HG03354 (cell line): ENCODE measurements around the gene TAF5.
"Not testable (repeated sequence)": the region's sequence is repeated elsewhere in the genome, so short reads cannot be mapped to it uniquely, and the experiment has no call there.

ENCODE experiments used
- ATAC-seq: cut with Tn5 transposase; IDR thresholded peaks from one replicate; pipeline ENCODE4 v1.9.1; 2021; ENCODE audit warnings: mild to moderate bottlenecking; ENCODE audit not compliant: unreplicated experiment, poor library complexity, severe bottlenecking

Gene TAF5

DNA sequence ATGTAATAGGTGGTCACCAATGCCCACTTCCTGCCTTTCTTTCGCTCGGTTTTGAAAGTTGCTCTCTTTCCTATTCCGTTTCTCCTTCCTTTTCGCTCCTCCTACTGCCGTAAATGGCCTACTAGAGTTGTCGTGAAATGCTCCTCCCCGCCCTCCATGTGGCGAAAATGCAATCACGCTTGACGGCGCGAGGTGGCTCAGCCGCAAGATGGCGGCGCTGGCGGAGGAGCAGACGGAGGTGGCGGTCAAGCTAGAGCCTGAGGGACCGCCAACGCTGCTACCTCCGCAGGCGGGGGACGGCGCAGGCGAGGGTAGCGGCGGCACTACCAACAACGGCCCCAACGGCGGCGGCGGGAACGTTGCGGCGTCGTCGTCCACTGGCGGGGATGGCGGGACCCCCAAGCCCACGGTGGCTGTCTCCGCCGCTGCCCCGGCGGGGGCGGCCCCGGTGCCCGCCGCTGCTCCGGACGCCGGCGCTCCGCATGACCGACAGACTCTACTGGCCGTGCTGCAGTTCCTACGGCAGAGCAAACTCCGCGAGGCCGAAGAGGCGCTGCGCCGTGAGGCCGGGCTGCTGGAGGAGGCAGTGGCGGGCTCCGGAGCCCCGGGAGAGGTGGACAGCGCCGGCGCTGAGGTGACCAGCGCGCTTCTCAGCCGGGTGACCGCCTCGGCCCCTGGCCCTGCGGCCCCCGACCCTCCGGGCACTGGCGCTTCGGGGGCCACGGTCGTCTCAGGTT lies at the start of gene TAF5:
TAF5 (plus strand) TSS at position 195 of the 737 bp plus-strand sequence; CDS start at position 209, 14 bp downstream.
- ATAC-seq: peak; percentile 69

DNA sequence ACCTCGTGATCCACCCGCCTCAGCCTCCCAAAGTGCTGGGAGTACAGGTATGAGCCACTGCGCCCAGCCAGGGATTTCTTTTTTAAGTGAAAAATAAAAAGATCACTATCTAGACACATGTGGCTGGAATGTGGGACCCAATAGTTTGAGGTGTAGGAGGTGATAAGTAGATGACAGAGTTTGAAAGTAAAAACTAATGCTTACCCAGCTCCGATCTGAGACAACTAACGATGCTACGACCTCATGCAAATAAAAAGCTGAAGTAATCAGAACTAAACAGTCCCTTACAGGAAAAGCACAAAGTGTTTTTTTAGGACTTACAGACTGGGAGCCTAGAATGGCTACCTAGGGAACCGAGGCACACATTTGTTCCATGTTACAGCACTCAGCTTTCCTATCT lies 39.9 kb upstream of the TAF5 start:
- no peak for ATAC-seq

GRCh38 chr10:103333934-103334520 lies 33.7 kb upstream of the TAF5 start:
- ATAC-seq: no peak

GRCh38 chr10:103334567-103334966 lies 33.2 kb upstream of the TAF5 start:
- ATAC-seq: no peak

DNA sequence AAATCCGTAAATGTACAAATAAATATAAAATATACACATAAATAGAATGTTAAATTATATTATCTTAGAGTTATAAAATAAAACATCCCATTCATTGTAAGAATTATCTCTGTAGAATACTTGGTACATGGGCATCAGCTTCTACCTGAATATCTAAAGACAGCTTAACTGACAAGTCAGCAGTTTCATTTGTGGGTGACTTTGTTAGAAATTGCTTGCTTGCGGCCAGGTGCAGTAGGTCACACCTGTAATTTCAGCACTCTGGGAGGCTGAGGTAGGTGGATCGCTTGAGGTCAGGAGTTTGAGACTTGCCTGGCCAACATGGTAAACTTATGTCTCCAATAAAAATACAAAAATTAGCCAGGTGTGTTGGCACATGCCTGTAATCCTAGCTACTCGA lies 31.4 kb upstream of the TAF5 start:
- ATAC-seq: no peak

DNA sequence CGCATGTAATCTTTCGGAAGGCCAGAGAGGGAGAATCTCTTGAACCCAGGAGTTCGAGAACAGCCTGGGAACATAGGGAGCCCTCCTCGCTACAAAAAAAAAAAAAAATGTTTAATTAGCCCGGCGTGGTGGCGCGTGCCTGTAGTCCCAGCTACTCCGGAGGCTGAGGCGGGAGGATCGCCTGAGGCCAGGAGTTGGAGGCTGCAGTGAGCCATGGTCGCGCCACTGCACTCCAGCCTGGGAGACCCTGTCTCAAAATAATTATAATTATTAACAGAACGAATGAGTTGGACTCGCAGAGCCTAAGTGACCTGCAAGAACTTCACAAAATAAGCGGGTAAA lies 17.6 kb upstream of the TAF5 start:
- ATAC-seq: no peak

DNA sequence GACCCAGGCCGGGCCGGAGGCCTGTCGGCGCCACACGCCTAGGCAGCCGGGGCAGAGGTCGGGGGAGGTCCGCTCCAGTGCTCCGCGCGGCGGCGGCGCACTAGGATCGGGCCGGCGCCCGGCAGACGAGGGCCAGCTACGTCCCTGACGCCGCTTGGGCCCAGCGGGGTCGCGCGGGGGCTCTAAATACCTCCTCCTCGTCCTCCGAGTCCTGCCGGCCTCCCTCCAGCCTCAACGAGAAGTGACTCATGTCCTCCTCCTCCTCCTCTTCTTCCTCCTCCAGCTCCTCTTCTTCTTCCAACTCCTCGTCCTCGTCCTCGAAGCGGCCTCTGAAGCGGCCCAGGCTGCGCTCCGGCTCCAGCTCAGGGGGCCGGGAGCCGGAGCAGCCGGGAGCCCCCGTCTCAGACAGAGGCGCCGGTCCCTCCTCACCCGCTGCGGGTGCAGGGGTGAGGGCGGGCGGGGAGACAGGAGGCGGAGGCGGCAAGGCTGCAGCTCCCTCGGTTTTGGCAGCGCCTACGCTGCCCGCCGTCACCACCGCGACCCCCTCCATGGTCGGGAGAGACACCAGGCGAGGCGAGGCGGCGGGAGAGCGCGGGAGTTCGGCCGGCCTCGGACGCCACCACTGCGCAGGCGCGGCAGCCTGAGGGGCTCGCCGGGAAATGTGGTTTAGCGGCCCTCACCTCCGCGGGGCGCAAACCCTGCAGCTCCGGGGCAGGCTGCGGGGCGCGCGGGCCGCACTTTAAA lies 17.1 kb upstream of the TAF5 start, which contains the start of gene PCGF6:
PCGF6 (minus strand) TSS at position 624 of the 744 bp plus-strand sequence; CDS start at position 550, 74 bp downstream.
- ATAC-seq: peak; percentile 77

DNA sequence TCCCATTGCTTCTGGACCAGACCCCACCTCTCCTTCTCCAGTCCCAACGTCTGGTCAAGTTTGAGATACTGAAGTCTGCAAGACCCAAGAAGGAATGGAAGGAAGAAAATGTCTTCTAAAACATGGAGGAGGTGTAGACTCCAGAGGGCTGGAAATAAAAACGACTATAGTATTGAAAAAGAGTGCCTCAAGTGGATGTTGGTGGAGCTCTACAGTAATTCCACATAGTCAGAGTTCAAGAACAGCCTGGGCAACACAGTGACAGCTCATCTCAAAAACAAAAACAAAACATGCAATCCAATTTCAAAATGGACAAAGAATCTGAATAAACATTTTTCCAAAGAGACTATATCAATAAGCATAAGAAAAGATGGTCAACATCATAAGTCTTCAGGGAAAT lies 14.5 kb upstream of the TAF5 start:
- no peak for ATAC-seq

GRCh38 chr10:103354567-103354966 lies 13.2 kb upstream of the TAF5 start:
- ATAC-seq: not testable (repeated sequence)

DNA sequence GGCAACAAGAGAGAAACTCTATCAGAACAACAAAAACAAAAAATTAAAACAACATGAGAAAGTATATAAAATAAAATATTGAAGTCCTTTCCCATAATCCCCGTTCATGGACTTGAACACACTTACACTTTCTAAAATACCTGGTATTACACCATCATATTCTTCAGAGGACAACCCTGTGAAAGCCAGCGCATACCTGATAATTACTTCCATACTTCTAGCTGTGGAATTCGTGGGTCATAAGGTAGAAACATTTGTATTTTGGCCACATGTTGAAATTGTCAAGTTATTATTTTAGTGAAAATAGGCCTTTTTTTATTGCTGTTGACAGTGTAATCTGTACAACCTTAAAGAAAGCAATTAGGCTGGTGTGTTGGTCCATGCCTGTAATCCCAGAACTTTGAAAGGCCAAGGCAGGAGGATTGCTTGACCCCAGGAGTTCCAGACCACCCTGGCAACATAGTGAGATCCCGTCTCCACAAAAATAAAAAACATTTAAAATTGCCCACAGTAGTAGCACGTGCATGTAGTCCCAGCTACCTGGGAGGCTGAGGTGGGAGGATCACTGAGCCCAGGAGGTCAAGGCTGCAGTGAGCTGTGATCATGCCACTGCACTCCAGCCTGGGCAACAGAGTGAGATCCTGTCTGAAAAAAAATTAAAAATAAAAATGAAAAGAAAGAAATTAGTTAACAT lies 11.7 kb upstream of the TAF5 start:
- ATAC-seq: no peak

DNA sequence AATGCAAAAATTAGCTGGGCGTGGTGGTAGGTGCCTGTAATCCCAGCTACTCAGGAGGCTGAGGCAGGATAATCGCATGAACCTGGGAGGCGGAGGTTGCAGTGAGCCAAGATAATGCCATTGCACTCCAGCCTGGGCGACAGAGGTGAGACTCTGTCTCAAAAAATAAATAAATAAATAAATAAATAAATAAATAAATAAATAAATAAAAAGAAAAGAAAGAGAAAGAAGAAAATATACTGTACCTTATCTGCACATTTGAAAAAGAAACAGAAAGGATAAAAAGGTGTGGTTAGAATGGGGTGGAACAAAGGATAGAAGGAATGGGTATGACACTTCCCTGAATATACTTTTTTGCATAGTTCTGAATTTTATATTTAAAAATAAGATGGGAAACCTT lies 8.3 kb upstream of the TAF5 start:
- ATAC-seq: not testable (repeated sequence)

- not testable (repeated sequence) for ATAC-seq
These were observed 7.0 kb upstream of the TAF5 start for GRCh38 chr10:103360791-103361190.

DNA sequence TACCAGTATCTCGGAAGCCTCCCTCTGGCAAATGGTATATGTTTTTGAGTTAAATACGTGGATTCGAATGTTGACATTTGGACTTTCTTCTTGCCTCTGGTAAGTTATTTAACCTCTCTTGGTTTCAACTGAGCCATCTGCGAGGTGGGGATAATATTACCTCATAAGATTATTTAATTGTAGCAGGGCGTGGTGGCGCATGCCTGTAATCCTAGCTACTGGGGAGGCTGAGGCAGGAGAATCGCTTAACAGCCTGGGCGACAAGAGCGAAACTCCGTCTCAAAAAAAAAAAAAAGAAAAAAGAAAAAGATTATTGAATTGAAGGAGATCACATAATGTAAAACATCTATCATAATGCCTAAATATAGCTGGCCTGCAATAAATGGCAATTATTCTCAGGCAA lies 396 bp upstream of the TAF5 start:
- ATAC-seq: no peak

- no peak for ATAC-seq
These were observed 5.8 kb downstream of the TAF5 start for GRCh38 chr10:103373544-103373943.

DNA sequence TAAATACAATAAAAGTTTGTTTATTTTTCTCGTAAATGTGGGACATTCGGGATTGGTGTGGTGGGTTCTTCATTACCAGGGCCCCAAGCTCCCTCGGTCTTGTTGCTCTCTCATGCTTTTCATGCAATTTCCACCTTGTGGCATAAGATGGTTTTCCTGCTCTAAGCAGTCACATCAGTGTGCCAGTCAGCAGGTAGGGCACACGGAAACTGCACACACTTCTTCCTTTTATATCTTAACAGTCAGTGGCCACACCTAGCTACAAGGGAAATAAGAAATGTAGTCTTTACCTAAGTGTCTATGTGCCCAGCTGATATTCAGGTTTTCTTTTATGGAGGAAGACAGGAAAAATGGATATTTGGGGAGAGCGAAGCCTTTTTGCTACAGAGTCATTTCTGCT lies 6.5 kb downstream of the TAF5 start:
- no peak for ATAC-seq

- no peak for ATAC-seq
These were observed 15.0 kb downstream of the TAF5 start for GRCh38 chr10:103382769-103383168.

DNA sequence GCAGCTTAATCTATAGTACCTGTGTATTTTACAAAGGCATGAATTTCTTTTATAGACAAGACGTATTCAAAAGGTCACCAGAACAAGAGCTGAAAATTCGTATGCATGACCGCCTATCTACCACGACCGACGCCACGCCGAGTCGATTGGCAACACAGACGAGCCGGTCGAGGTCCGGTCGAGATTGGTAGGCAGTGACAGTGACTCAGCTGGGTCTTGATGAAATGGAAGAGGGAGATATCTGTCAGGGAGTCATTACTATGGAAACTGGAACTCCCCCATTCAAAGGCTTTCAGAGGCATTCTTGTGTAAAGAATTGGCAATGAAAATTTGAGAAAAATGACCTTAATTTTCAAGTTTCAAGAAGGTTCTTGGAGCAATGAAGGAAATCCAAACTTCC lies 26.4 kb downstream of the TAF5 start:
- ATAC-seq: no peak

DNA sequence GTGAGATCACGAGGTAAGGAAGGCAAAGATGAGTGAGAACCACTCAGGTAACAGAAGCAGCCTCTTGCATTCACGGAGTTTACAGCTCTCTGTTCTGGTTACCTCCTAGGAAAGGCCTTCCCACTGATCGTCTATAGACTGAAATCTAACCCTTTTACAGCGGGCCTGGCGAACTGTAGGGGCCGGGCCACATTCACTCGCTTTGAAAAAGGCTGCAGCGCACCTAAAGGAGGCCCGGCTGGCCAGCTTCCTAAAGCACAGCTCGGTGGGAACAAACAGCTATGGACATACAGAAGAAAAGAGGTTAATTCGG lies 27.9 kb downstream of the TAF5 start:
- peak; percentile 3 for ATAC-seq

- peak; percentile 99 for ATAC-seq
These were observed 28.5 kb downstream of the TAF5 start, which contains the start of the genes ATP5MK and PDCD11 for GRCh38 chr10:103396067-103396788. Gene ATP5MK (minus strand): TSS chr10:103396475. CDS start chr10:103392457, 4,018 bp downstream. Gene PDCD11 (plus strand): TSS chr10:103396626. CDS start chr10:103398427, 1,801 bp downstream.

DNA sequence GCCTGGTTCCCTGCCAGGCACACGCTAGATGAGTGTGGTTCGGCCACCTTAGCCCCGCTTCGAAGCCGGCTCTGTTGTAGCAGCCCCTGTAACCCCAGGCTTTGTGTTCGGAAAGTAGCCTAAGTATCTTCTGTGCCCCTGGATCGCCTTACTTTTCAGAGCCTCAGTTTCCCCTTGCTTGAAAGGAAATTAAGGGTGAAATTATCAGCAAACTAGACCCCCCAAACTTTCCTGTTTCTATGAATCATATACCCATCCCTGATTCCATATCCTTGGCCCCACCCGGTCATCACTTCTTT lies 29.0 kb downstream of the TAF5 start:
- ATAC-seq: no peak
